ENCODE measurements around the gene CD58. TPM values are rescaled to one million over a fixed set of nuclear protein-coding genes. Genes with fewer than 3 reads are reported as not detected.
A peak's percentile ranks its signal among the peaks of the same experiment; 100 is the strongest.

Gene CD58
- total and polyA plus RNA-seq, 9 of the 15 experiments (the other 6 are each of a cell fraction or from before 2014, with no cell fraction given) = 18.1 to 113 (median 37.4) TPM

- no TSS peak for BruUV-seq (replicated peaks)
- TF ChIP-seq KDM1A (IDR thresholded peaks at IDR 0.05) (peak in 1 of 2 experiments; percentile 49; a peak in 1 of 4 replicates), RBM15 (IDR thresholded peaks at IDR 0.05; ENCODE audit: insufficient read depth, low read length) (no peak), TEAD4 (IDR thresholded peaks at IDR 0.05; ENCODE audit: low read length) (no peak), TEAD4 (CRISPR knock-in tag; IDR thresholded peaks at IDR 0.05; ENCODE audit: borderline replicate concordance) (no peak), SMARCA5 (IDR thresholded peaks at IDR 0.05) (peak; percentile 87), ZFP36 (IDR thresholded peaks at IDR 0.05; ENCODE audit: low read depth, low read length, partially characterized antibody) (peak; percentile 99), RBM25 (IDR thresholded peaks at IDR 0.05; ENCODE audit: low read depth, low read length, severe bottlenecking) (peak; percentile 83), BCOR (IDR thresholded peaks at IDR 0.05) (peak; percentile 76), ZNF436 (CRISPR knock-in tag; IDR thresholded peaks at IDR 0.05) (peak; percentile 59; the same call in 1 of the 2 replicates)
- H3K9me3 ChIP-seq (replicated peaks; ENCODE audit: control insufficient read depth, insufficient read depth, low read depth, low read length) = no peaks in the 10 kb centered on the region
- H3K9me1 ChIP-seq (ENCODE audit: control insufficient read depth, insufficient read depth, low read length) = no peaks in the 10 kb centered on the region
- POLR2A ChIA-PET = no interaction called here
- no peaks in the 10 kb centered on the region for H3K79me2 ChIP-seq (ENCODE audit: control insufficient read depth, insufficient read depth, low read length)
- CTCF ChIA-PET (ENCODE audit: low intra/inter-chr PET ratio) = no interaction called here
- H3K4me2 ChIP-seq (ENCODE audit: insufficient read depth, low read length) = no peak overlapping the region
- no peak overlapping the region for H3K4me3 ChIP-seq
- FAIRE-seq = no peak
- peaks cover 7% of the 10 kb centered on the region; the same call in 2 of the 3 replicates for H3K36me3 ChIP-seq (ENCODE audit: control insufficient read depth, insufficient read depth, low read length)
- in situ Hi-C loops (cut with MboI) (no loop called here), intact Hi-C loops (cut with micrococcal nuclease) (no loop called here)
- H4K20me1 ChIP-seq (replicated peaks; ENCODE audit: control insufficient read depth, insufficient read depth, low read length) = no peaks in the 10 kb centered on the region
- H3K27ac ChIP-seq (ENCODE audit: extremely low read depth, low read depth, low read length) = no peak overlapping the region
- H3K4me1 ChIP-seq (replicated peaks in 1 of 2; ENCODE audit: control insufficient read depth in 2 of 2, insufficient read depth in 2 of 2, low read length in 2 of 2) = peaks cover 0 to 6% of the 10 kb centered on the region in 2 experiments; a peak in 1 of 5 replicates
- no peak for ATAC-seq
- no peak overlapping the region for H2AFZ ChIP-seq (ENCODE audit: low read depth, low read length)
- no peaks in the 10 kb centered on the region for H3K27me3 ChIP-seq (ENCODE audit: control insufficient read depth in 2 of 2, insufficient read depth in 2 of 2, low read length in 2 of 2)
- no peak for DNase-seq (ENCODE audit: extremely low read depth in 1 of 4, low spot score in 3 of 4)
- H3K9ac ChIP-seq (ENCODE audit: insufficient read depth in 1 of 2, low read depth in 2 of 2, low read length in 2 of 2) = no peak overlapping the region
- 80% methylated on average over 5 of the region's 5 CpGs for WGBS (ENCODE audit: insufficient coverage, low coverage, missing lambda C conversion rate)
These were observed 16.8 kb upstream of the CD58 start for GRCh38 chr1:116587501-116588227.
